Cardiac ventricle fibroblast (primary cell): Measurements from ENCODE around the gene APOL1. TPM values are rescaled to one million over a fixed set of nuclear protein-coding genes. Genes with fewer than 3 reads are reported as not detected.

Experiments used
- total RNA-seq: library from RNA; depleted of rRNA; stranded (reverse); fragments of >200 nt; gene quantifications from 2 replicates; pipeline ENCODE4 v1.2.3, GENCODE V29; 2015

Gene APOL1, protein sequence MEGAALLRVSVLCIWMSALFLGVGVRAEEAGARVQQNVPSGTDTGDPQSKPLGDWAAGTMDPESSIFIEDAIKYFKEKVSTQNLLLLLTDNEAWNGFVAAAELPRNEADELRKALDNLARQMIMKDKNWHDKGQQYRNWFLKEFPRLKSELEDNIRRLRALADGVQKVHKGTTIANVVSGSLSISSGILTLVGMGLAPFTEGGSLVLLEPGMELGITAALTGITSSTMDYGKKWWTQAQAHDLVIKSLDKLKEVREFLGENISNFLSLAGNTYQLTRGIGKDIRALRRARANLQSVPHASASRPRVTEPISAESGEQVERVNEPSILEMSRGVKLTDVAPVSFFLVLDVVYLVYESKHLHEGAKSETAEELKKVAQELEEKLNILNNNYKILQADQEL
- total RNA-seq: 17.5 and 18.8 TPM in 2 replicates

DNA sequence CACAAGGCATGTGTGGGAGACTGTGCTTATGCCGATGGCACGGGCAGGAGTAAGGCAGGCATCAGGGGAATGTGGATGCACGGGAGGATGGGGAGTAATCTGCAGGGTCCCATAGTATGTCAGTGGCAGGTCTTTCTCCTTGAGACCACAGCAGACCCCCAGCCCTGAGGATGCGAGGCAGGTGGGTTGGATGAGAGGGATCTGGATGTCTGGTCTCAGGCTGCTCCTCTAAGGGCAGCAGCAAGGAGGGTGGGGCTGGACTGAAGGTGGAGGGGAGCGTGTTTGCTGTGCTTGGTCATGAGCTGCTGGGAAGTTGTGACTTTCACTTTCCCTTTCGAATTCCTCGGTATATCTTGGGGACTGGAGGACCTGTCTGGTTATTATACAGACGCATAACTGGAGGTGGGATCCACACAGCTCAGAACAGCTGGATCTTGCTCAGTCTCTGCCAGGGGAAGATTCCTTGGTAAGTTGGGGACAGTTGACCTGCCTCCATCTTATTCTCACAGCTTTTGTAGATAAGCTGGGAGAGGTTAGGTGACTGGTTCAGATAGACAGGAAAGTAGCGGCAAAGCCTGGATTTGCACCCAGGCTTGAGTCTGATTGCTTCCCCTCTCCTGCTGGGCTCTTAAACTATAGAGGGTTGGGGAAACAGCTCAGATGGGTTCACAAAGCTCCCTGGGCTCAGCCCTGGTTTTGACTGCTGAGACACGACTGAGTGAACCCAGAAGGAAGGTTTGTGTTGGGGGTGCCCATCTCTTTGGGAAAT lies at the start of gene APOL1:
TSS of gene APOL1 (plus strand) at position 380 of the 769 bp plus-strand sequence. CDS start 1,823 bp downstream, outside the sequence.

DNA sequence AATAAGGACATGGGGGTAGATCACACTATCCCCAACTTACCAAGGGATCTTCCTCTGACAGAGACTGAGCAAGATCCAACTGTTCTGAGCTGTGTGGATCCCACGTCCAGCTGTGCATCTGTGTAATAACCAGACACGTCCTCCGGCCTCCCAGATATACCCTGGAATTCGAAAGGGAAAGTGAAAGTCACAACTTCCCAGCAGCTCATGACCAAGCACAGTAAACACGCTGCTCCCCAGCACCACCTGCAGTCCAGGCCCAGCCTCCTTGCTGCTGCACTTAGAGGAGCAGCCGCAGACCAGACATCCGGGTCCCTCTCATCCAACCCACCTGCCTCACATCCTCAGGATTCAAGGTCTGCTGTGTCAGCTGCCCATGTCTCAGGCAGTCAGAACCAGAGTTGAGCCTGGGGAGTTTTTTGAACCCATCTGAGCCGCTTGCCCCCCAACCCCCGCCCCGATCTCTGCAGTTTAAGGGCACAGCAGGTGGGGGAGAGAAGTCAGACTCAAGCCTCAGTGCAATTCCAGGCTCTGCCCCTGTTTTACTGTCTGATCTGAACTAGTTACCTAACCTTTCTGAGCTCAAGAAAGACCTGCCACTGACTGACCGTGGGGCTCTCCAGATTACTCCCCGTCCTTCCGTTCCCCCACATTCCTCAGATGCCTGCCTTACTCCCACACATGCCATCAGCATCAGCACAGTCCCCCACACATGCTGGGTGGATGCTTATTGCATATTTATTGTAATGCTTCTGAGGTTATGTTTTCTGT lies 13.3 kb upstream of the APOL1 start, which contains the start of gene APOL2:
TSS of gene APOL2 (minus strand) at position 127 of the 771 bp plus-strand sequence. CDS start 6,365 bp downstream, outside the sequence.

Other genes starting within 250 kb of the APOL1 start
- gene RBFOX2, start 224.3 kb upstream of the APOL1 start, total RNA-seq: 98.7 and 104 TPM in 2 replicates
- 13.9 and 22.9 TPM in 2 replicates for gene APOL3, start 92.4 kb upstream of the APOL1 start, total RNA-seq
- 4.3 and 5.1 TPM in 2 replicates for gene APOL4, start 51.3 kb upstream of the APOL1 start, total RNA-seq
- gene APOL2, start 13.6 kb upstream of the APOL1 start, total RNA-seq: 28.3 and 31.0 TPM in 2 replicates
- 227 and 236 TPM in 2 replicates for gene MYH9, start 134.8 kb downstream of the APOL1 start, total RNA-seq
- 65.1 and 69.6 TPM in 2 replicates for gene TXN2, start 228.5 kb downstream of the APOL1 start, total RNA-seq